HG03060 (cell line): ENCODE results near the gene MPV17.
"Not testable (repeated sequence)": the region's sequence is repeated elsewhere in the genome, so short reads cannot be mapped to it uniquely, and the experiment has no call there.

Experiments used
- ATAC-seq: cut with Tn5 transposase; IDR thresholded peaks from one replicate; pipeline ENCODE4 v1.9.1; 2021; ENCODE audit warnings: low read depth, moderate number of reproducible peaks; ENCODE audit not compliant: unreplicated experiment

MPV17 gene, protein sequence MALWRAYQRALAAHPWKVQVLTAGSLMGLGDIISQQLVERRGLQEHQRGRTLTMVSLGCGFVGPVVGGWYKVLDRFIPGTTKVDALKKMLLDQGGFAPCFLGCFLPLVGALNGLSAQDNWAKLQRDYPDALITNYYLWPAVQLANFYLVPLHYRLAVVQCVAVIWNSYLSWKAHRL

DNA sequence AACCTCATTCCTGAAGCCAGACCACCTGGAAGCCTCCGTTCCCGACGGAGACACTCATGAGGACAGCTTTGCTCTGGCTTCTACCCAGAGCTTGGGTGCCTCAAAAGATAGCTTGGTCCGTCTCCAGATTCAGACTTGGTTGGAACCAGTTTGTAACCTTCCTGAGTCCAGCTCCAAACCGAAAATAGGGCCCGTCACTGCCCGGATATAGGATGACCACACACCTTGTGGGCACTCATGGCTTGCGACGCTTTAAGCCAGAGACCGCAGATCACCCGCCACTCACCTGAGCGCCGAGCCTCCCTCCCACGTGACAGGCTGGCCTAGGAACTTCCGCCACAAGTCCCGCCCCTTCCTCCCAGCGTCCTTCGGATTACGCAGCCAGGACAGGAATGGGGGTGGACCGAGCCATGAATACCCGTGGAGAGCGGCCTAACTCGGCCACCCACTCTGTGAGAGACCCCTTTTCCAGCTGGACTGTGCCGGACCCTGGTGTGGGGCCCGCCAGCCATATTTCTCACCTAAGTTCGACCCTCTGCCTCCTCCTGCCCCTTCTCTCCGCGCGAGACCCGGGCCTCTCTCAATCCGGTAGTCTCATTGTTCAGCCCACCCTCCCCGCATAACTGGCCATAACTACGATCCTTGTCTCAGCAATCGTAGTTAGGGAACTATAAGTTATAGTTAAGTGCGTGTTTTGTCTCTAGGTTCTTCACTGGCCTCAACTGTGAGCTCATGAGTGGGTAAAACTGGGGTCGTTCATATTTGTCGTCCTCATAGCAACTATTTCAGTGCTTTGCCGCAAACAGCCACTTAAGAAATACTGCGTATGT is at the start of gene MPV17:
TSS of gene MPV17 (minus strand) at position 332 of the 830 bp plus-strand sequence. CDS start 580 bp downstream, outside the sequence.
- peak; percentile 70 for ATAC-seq

DNA sequence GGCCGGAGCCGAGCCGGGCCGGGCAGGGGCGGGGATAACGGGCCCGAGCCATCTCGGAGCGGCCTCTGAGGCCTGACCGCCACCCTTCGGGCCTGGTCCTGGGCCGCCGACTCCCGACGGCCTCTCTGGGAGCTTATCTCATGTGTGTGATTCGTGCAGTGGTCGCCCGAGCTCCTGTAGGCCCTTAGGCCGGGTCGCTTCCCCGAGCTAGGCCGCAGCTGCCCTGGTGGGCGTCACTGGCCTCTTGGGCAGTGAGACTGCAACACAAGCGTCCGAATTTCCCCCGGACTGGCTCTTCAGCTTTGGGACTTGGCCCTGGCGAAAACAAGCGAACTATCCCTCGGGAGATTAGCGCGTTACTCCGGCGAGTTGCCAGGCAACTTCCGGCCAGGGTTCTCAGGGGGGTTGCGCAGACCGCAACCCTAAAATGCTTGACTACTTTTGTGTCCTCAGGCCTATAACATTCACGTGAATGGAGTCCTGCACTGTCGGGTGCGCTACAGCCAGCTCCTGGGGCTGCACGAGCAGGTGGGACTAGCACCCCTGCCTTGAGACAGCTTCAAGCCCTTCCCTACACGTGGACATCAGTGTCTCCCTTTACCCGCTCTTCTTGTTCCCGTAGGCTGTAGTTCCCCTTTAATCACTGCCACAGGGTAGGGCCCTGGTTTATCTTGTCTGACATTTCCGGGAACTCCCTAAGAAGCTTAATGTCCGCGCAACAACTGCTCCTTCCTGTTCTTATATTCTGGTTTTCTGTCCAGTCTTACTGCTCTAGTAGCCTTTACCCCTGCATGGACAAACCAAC is 48.1 kb upstream of the MPV17 start:
- ATAC-seq, result peak; percentile 22

DNA sequence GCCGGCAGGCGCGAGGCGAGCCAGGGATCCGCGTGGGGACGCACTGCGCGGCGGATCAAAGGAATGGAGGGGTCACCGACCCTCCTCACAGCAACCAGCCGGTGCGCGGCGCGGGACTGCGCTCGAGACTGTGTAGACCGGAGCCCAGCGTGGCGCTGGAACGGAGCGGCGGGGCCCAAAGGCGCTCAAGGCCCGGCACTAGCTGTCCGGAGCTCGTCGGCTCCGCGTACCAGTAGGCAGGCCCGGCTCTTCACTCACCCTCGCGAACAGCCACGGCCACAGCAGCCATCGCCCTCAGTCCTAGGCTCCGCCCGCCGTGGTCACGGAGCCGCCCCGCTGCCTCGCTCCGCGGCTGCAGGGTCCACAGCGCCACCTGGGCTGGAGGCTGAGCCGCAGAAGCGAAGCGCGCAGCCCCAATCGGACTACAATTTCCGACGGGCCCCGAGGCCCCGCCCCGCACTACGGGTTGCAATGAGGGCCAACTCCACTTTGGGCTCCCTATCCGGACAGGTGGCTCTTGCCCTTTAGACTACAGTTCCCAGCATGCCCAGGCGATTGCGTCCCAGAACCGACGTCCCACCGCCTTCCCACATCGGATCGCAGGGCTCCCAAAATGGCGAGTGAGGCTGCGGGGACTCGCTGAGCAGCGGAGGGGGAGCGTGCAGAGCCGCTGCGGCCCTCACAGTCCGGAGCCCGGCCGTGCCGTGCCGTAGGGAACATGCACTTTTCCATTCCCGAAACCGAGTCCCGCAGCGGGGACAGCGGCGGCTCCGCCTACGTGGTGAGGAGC is 47.3 kb upstream of the MPV17 start, which contains the start of the genes EIF2B4 and SNX17:
TSS of gene EIF2B4 (minus strand) at position 313 of the 790 bp plus-strand sequence. CDS start at position 289, 24 bp downstream.
TSS of gene SNX17 (plus strand) at position 591 of the 790 bp plus-strand sequence. CDS start at position 719, 128 bp downstream.
- peak; percentile 74 for ATAC-seq

DNA sequence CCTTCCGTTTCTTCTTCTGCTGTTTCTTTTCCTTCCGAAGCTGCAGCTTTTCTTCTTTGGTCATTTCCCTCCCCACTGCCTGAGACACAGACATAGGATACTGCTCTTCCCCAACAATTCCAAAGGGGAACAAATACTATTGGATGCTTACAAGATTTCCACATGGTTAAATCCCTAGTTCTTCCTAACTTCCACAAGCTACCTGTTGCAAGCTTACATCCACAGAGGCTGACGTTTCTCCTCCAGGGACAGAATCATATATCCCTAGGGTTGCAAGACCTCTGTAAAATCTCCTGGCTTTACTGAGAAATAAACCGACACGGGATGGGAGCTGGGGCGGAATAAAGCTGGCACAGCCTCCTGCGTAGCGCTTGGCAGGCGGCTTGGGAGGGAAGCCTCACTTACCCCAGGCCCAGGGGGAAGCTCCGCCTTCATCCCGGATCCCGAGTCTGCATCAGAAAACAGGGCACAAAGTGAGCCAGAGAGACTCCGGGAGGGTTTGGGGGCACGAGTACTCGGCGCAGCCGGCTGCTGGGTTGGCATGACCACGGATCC is 46.7 kb upstream of the MPV17 start:
- ATAC-seq, result no peak

DNA sequence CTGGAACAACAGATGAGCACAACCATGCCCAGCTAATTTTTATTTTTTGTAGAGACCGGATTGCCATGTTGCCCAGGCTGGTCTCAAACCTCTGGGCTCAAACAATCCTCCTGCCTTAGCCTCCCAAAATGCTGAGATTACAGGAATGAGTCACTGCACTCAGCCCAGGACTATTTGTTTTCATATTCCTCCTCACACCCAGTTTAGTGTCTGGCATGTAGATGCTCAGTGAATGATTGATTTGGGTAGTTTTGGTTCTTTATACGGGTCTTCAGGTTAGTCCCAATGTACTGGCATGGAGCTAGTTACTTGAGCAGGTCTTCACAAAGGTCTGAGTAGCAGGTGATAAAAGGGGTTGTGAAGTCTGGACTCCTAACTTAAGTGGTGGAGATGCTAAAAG is 41.0 kb upstream of the MPV17 start:
- no peak for ATAC-seq

DNA sequence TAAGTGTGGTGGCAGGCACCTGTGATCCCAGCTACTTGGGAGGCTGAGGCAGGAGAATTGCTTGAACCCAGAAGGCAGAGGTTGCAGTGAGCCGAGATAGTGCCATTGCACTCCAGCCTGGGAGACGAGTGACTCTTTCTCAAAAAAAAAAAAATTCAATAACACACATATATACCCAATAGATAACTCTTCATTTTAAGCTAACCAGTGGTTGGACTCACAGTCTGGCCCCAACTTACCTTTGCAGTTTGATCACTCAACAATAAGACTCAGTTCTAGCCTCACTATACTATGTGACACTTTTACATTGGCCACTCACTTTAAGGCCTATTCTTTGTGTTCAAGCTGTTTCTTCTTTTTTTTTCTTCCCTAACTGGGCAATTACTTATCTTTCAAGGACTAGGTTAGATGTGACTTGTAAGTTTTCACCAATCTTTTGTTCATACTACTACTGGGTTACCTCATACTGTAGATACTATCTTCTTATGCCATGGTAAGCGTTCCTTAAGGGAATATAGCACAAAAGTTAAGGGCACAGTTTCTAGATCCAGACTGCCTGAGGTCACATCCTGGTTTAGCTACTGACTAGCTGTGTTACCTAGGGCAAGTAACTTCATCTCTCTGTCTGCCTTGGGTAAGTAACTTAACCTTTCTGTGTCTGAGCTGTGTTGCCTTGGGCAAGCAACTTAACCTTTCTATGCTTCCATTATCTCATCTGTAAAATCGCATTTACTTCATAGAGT is 40.0 kb upstream of the MPV17 start:
- no peak for ATAC-seq

DNA sequence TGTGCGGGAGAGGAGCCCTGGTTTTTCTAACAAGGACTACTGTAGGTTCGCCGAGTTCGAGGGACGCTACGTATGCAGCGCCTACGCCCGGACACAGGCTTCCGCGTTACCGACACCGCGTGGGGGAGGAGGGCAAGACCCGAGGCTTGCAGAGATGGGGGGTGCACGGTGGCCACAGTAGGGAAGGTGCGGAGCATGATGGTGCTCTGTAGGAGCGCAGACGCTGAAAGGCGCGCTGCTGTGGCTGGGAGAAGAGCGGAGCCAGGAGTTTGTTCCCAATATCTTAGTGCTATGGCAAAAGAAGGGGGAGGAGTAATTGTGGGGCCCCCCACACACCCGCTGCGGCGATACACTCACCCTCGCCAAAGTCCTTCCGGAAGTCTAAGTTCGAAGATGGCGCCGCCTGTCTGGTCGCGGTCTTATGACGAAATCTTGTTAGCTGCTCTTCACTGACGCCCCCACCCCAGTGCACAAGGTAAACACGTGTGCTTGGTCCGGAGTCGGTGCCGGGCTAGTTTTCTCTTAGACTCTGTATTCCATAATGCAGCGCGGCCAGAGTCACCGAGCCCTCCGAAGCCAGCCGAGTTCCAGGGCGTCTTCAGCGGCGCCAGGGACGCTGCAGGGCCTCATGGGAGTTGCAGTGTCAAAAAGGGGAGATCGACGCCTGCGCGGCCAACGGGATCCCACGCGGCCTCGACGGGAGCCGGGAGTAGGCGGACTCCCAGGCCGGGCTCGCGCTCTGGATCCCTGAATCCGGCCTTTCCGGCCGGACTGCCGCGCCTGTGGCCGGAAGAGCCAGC is 33.7 kb upstream of the MPV17 start, which contains the start of gene GTF3C2:
TSS of gene GTF3C2 (minus strand) at position 383 of the 800 bp plus-strand sequence. CDS start 13,210 bp downstream, outside the sequence.
- ATAC-seq, result peak; percentile 76

DNA sequence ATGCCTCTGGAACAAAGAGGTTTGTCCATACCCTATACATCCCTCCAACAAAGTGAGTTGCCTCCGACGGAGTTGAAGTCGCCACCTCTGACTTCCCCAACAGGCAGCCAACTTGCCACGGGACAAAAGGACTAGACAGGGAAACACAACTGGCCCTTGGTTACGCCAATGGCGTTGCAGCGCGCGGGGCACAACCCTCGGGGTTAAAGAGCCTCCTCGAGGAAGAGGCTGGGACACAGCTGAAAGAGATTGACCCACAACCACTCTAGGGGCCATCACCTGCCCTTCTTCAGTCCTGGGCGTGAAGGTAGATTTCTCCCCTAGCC is 33.1 kb upstream of the MPV17 start:
- ATAC-seq, result no peak

DNA sequence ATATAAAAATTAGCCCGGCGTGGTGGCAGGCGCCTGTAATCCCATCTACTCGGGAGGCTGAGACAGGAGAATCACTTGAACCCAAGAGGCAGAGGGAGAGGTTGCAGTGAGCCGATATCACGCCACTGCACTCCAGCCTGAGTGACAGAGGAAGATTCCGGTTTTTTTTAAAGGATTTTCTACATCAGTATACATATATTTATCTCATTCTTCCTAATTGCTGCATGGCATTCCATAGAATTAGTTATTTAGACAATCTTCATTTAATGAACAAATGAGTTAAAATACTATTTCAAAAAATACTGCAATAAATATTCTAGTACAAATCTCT is 31.7 kb upstream of the MPV17 start:
- no peak for ATAC-seq

DNA sequence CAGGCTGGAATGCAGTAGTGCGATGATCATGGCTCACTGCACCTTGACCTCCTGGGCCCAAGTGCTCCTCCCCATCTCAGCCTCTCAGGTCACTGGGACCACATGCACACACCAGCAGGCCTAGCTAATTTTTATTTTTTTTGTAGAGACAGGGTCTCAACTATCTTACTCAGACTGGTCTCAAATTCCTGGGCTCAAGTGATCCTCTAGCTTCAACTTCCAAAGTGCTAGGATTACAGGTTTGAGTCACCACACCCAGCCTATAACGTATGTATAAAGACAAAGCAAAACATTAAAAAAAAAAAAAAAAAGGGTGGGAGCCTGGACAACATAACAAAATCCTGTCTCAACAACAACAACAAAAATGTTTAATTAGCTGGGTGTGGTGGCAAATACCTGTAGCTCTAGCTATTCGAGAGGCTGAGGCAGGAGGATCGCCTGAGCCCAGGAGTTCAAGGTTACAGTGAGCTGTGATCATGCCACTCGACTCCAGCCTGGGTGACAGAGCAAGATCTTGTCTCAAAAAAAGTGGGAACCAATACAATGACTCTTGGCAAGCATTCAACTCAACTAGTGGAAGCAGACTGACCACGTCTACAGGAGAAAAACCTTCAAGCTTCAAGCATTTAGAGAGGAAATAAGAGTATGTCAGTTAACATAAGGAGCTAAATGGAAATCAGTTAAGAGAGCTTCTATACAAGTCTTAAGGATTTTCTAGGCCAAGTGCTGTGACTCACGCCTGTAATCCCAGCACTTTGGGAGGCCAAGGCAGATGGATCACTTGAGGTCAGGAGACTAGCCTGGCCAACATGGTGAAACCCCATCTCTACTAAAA is 31.1 kb upstream of the MPV17 start:
- no peak for ATAC-seq

DNA sequence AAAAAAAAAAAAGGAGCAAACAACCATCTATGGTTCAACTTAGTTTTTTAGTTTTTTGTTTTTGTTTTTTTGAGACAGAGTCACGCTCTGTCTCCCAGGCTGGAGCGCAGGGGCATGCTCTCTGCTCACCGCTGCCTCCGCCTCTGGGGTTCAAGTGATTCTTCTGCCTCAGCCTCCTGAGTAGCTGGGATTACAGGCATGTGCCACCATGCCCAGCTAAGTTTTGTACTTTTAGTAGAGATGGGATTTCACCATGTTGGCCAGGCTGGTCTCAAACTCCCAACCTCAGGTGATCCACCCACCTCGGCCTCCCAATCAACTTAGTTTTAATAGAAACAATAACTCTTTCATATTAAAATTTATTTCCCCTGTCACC is 30.5 kb upstream of the MPV17 start:
- ATAC-seq, result not testable (repeated sequence)

DNA sequence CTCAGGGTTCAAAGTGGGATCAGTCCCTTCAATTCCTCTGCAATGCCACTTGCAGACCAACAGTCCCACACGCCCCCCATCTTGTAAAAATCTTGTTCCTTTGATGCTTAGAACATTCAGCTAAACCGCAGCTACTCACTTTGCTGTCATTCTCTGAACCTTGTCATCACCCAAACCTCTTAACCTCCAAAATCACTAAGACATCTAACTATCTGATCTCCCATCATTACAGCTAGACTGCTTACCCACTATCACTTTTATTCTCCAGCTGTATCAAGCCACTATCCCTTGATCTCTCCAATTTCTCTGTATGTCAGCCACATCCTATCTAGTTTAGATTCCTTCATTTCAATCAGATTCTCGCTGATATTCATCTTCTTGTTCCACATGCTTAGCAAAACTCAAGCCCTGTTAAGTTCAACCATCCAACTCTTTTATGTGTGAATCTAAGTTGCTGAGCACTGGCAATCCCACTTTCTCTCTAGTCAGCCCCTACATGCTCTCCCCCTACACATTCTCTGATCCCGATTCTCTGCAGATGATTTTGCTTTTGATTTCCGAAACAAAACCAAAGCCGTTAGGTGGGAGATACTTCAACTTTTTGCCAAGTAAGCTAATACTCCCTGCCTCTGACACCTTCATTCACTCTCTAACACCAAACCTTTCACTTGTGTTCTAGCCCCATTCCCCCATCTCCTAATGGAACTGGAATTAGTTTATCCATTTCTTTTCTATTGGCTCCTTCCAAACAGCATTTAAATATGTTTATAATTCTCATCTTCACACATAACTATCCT is 29.1 kb upstream of the MPV17 start:
- ATAC-seq, result no peak

DNA sequence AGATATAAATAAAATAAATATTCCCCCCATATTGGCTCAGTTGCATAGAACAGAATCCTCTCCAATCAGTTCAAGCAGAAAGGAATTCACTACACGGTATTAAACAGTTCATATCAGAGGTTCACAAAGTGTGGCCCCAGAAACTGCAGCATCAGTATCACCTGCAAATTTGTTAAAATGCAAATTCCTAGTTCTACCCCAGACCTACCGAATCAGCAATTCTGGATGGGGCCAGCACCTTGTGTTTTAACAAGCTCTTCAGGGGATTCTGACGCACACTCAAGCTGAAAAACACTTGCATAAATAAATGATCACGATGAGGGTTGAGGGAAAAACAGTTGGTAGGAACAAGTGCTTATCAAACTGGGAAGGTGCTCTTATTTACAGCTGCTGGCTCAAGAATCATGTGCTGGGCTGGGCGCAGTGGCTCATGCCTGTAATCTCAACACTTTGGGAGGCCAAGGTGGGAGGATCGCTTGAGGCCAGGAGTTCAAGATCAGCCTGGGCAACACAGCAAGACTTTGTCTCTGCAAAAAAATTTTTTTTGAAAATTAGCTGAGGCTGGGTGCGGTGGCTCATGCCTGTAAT is 27.3 kb upstream of the MPV17 start:
- no peak for ATAC-seq

DNA sequence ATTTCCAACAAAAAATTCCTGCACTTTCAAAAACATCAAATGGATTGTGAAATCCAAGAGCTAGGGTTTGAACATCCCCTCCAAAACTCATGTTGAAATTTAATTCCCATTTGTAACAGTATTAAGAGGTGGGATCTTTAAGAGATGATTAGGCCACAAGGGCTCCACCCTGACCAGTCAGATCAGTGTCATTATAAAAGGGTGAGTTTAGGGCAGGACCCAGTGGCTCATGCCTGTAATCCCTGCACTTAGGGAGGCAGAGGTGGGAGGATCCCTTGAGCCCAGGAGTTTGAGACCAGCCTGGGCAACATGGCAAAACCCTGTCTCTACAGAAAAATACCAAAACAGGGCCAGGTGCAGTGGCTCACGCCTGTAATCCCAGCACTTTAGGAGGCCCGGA is 24.7 kb upstream of the MPV17 start:
- no peak for ATAC-seq

DNA sequence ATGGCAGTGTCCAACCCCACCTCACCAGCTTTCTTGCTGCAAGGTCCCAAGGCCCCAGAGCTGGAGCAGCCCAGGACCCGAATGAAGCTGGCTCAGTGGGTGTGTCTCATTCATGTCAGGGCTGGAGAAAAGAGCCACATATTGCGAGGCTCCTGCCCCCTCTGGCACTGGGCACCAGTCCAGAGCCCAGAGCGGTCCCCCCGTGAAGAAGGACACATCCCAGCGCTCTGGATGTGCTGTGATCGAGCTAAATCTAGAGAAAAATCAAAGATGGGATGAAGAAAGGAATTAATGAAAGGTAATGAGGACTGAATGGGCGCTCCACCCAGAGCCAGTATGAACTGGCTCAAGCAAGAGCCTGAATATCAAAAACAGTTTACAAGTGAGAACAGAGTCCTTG is 13.3 kb upstream of the MPV17 start:
- ATAC-seq, result no peak

DNA sequence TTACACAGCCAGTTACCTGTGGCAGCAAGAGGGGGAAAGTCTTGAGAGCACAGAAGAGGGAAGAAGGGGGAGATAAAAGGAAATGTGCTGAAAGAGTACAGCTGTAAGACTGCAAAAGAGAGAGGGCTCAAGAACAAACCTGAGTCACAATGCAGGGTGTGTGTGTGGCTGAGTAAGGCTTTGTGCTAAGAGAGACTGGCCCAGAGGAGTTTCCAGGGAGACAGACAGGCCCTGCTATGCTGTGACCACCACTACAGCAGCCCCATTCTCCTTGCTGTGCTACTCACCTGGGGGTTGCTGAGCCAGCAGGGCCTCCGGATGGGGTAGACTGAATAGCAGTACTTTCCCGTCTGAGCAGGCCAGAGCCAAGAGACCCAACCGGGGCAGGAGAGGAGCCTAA is 12.4 kb upstream of the MPV17 start:
- ATAC-seq, result no peak

DNA sequence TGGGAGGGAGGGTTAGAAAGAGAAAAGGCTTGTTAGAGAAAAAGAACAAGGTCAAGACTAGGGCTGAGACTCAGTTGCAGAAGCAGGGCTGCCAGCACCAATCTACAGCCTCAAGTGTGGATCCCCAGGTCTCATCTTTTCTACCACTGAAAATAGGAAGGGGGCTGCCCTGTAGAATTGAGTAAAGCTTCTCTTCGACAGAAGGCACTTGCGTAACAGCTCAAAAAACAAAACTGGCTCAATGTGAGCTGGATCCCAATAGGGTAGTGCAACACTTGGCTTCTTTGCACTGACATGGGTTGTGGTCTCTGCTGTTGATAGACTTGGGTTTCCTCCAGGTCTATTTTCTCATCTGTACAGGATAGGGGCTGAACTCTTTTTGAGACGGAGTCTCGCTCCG is 1.8 kb upstream of the MPV17 start:
- no peak for ATAC-seq
